HUDEP-2 (cell line): ENCODE measurements around the gene GNPDA1.

Experiments used
- DNase-seq, 76 experiments: peaks; one replicate each; lab custom pipeline; 2025; ENCODE audit not compliant: unreplicated experiment in 76 of 76; lab: John Stamatoyannopoulos, UW

Gene GNPDA1

DNA sequence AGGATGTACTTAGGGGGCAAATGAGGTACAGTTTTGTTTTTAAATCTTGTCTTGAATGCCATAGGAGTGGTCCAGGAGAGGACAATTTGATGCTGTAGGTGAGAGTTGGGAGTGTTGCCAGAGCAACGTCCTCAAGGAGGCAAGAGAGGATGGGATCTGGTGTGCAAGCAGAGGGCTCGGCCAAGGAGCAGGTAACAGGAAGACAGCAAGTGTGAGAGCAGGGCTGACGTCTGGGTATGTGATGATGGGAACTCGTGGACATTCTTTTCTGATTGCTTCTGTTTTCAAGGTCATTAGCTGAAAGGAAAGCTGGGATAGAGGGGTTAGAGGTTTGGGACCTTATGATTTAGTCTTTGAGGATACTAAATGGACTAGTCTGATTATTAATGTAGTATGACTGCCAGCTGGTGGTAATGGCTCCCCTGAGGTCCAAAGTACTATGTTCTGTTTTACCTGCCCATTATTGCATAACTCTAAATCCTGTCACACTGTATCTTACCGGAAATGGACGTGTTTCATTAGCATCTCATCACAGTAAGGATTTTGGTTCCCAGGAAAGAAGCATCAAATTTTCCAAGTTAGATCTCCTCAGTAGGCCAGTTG, 15.4 kb downstream of the GNPDA1 start:
- DNase-seq = no peak

DNA sequence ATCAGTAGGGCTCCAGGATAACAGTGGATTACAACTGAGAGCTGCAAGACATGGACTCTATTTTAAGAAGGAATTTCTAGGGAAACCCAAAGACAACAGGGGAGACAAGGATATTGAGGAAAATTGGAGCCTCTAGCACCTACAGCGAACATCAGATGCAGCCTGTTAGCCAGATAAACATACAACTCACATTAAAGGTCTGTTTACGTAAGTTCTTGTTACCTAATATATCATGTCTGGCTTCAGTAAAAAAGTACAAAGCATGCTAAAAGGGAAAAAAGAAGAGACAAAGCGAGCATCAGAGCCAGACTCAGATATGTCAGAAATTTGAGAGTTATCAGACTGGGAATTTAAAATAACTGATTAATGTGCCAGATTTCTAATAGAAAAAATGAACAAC, 17.2 kb downstream of the GNPDA1 start:
- DNase-seq = no peak

DNA sequence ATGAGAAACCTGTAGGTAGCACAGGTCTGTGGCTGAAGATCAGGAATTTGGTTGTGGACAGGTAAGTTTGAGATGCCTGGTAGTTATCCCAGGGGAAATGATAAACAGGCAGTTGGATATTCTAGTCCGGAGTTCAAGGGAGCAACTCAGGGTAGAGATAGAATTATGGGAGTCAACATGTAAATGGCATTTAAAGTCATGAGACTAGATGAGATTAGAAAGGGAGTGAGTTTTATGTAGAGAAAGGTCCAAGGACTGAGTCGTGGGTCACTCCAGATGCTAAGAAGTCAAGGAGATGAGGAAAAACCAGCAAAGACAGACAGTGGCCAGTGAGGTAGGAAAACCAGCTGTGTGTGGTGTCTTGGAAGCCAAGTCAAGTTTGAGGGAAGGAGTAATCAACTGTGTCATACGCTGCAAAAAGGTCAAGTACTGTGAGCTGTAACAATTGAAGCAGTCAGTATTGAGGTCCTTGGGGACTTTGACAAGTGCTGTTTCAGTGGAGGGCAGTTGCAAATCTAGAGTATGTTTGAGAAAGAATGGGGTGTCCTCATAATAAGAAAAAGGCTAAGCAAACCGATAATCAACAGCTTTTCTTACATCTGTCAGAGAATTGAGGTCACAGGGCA, 18.2 kb downstream of the GNPDA1 start:
- DNase-seq = no peak

DNA sequence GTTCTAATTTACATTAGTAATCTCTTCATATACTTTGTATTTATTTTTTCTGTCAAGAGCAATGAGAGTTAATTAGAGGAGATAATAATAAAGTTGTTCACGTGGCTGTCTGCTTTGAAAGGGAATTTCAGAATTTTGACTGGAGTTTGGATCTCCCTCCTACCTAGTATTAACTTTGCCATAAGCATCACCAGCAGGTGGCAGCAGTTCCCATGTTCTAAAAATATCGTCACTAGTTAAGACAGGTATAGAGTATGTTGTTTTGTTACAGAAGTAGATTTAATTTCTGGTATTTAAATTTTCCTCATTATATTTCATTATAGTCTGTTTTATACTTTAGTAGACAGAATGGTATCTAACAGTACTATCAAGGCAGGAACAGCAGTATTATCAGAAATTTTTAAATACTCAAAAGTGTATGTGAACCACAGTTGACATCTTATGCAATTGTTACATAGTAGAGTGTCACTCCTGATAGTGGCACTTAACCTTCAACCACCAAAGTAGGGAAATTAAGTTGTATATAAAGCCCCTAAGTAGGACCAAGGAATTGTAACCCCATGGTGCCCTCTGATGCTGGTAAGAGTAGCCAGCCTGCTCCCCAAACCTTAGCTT, 20.4 kb downstream of the GNPDA1 start:
- peak in 58 of 76 experiments; percentile 6 to 70 (median 38) for DNase-seq

DNA sequence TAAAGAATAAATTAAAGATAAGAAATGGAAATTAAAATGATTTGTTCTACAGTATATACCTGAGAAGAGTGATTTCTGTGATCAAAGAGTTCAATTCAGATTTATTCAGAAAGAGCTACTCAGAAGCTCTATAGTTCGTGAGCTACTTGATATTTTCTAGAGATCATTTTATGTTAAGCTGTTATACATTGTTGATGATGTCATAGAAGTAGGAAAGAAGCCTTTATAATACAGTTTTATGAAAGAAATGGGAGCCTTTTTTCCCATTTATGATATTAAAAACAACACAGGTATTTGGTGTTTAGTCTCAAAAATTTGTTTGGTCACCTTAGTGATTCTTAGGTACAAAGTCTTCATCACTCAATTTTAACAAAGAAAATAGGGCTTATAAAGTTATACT, 23.1 kb downstream of the GNPDA1 start:
- DNase-seq = no peak

DNA sequence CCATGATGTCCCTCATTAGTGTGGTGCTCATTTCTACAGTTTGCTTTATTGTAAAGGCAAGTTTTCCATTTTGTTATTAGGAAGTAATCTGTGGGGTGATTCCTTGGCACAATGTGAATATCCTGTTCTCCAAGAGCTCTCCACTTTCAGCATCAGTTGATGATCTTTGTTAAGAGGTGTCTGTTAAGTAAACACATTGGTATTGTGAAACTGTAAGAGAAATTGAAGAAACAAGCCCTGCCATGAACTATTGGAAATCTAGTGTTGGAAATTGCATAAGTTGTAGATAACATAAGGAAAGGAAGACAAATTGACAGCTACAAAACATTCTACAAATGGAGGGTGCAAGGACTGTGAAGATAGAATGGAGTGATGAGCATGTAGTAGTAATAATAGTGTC, 26.8 kb downstream of the GNPDA1 start:
- no peak for DNase-seq

DNA sequence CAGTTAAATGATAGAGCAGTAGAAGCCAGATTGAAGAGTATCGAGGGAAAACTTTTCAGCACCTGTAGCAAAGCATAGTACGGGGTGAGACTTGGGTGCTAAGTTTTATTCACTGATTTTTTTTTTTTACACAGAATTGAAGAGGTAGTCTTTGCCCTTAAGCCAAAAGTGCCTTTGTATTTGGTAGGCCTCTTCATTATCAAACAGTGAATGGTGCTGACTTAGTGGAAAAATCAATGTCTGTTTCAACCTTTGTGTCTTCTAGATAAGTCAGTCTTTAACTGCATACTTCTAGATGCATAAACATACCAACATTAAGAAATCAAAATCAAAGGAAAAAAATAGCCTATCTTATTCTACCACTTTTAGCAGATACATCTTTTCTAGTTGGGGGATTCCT, 30.2 kb downstream of the GNPDA1 start:
- no peak for DNase-seq

DNA sequence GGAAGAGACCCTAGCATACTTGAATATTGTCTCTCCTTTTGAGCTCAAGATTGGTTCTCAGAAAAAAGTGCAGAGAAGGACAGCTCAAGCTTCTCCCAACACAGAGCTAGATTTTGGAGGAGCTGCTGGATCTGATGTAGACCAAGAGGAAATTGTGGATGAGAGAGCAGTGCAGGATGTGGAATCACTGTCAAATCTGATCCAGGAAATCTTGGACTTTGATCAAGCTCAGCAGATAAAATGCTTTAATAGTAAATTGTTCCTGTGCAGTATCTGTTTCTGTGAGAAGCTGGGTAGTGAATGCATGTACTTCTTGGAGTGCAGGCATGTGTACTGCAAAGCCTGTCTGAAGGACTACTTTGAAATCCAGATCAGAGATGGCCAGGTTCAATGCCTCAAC, 34.4 kb downstream of the GNPDA1 start:
- DNase-seq = no peak

DNA sequence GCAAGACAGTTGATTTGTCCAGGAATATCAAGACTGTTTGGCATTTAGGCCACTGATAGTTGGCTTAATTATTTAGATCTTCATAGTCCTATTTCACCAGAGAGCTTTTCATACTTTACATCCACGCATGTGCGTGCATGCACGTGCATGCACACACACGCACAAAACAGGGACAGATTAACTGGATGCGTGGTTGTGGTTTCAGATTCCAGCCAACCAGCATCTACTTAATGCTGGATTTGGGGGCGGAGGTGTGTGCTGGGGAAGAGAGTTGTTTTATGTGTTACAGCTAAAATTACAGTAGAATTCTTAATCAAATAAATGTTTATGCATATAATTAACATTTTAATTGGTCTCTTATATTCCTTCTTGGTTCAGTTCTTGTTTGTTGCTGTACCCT, 36.7 kb downstream of the GNPDA1 start:
- no peak for DNase-seq

DNA sequence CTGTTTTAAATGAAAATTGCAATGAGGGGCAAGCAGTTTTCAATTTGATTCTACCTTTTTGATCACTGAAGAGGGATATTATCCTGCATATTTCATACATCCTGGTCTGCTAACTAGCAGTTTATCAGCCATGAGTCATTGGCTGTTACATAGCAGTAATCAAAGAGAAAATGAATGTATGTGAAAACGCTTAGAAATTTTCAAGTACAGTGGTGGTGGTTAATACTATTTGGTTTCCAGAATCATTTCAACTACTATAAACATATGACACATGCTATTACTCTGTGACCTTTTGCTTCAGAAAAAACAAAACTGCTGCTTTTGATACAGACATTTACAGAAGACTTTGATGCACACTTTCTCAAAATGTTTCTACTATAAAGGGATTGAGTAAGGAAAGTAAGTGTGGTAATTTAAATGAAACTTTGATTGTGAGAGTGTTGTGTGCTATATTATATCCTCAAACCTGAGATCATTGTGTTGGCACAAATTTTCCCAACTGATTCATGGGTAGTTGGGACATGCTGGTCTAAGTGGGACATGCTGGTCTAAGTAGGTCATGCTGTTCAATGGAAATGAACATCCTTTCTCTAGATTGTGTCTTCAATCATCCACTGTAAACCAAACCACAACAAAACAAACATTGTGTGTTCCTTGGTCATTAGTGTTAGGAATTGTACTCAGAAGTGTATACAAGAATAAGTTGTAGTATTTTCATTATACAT, 38.8 kb downstream of the GNPDA1 start:
- no peak for DNase-seq

DNA sequence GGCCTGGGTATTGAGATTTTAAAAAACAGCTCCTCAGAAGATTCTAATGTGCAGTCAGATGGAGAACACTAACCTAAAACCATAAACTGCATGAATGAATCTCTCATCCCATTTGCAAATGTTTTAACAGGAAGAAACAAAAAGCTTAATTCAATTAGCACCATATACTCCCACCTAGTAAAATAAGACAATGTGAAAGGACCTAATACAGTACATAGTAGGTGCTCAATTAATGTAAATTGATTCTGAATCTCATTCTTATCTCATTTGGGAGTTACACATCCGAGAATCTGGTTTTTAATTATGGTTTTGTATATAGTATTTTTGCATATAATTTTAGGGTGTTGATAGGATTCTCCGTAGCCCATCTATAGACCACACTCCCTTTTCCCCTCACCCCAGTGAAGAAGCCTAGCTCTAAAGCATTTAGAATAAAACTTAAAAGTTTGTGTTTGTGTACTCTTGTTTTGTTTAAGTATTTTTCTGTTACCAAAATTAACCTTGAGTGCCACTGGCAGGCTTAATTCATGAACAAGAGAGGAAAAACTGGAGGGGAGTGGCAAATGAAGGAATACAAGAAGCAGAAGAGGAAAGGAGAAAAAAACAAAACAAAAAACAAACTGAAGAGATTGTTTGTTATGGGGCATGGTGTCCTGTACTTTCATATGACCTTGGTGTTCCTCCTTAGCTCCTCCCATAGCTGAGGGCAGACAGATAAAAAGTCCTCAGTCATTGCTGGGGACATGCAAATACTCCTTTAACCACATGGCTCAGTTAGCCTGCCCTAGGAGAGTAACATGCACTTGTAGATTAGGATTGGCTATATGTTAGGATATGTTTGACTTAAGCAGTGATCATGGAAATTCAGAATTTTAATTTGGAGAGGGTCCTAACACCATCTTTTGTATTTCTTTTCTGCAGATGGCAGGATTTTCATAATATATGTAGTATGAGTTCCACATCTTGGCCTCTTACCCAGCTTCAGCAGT, 42.8 kb downstream of the GNPDA1 start:
- DNase-seq = peak in 69 of 76 experiments; percentile 10 to 89 (median 61)

DNA sequence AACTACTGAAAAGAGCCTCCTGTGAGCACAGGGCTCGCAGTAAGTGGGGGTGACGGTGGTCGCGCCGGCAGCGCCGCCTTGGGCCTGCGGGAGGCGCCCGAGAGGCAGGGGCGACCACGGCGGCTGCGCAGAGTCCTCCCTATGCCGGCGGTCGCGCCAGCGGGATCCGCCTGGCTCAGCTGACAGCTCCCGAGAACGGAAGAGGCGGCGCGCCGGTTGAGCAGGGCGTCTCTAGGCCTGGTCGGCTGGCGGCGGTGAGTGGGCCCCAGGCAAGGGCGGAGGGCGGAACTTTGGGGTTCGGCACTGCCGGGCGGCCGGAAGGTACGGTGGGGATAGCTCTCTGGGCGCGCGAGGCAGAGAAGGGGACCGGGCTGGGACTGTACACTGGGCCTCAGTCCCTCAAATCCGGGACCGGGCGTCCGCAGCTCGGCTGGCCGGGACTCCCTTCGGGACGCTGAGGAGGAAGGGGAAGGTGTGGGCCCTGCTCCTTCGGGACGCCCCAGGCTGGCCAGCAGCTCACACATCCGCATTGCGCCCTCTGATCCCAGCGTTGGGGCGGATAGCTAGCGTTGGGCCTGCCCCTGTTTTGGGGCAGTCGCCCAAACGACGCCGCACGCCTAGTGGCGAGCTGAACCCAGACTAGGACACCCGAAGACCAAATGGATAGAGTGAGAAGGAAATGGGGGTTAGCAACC, 43.8 kb downstream of the GNPDA1 start, which contains the start of gene RNF14:
Gene RNF14, plus strand, starts transcription at position 192 of the 695 bp plus-strand sequence. CDS start 4,484 bp downstream, outside the sequence.
- peak in 75 of 76 experiments; percentile 52 to 95 (median 89) for DNase-seq

DNA sequence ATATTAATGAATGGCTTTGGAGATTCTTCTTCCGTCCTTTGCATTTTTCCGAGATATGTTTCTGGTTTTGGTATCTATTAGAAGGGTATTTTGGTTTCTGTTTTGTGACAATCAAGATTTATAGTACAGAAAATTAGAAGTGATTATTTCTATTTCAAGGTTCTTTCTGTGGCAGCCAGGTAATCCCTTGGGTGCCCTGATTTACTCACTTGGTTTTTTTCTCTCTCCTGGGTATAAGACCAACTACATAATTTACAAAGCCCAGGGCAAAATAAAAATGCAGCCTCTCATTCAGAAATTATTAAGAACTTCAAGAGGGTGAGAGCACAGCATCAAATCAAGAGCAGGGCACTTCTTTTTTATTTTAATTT, 45.9 kb downstream of the GNPDA1 start:
- no peak for DNase-seq

DNA sequence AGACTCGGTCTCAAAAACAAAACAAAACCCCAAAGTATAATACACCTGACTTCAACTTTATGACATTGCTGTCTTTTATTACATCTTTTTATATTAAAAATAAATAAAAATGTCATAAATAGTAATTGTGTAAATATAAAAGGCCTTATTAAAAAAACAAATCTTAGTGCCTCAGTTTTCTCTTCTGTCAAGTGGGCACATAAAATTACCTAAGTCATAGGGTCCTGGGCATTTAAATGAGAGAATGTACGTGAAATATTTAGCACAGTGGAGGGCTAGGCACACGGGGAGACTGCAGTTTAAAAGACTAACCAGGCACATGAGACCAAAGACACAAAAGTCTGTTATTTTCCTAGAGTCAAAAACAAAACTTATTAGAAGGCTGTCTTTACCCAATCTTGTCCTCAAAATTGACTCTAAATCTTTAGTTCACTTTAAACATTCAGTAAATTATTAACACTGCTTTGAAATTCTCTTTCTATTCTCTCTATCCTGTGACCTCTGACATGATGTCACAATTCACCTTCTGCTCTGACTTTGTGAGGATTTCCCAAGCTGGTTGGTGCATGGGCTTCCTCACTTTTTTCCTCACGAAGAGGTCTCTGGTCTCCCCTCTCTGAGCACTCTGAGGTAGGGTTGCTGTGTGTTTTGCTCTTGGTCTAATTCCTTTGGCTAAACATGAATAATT, 46.4 kb downstream of the GNPDA1 start:
- no peak for DNase-seq

DNA sequence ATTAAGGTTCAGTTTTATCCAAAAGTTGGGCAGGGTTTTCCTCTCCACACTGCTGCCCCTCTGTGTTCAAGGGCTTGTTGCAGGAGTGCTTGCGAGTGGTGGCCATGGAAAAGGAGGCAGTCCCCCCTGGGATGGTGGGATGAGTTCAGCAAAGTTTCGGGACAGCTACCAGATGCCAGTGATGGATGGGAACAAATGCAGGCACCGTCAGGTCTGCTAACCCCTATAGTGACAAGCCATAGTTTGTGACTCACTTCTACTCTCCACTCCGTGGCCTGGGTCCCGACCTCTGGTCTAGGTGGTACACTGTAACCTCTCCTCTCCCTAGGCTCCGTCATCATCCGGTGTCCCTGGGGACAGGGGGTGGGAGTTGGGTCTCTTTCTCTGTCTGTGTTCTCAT, 47.8 kb downstream of the GNPDA1 start:
- DNase-seq = no peak

DNA sequence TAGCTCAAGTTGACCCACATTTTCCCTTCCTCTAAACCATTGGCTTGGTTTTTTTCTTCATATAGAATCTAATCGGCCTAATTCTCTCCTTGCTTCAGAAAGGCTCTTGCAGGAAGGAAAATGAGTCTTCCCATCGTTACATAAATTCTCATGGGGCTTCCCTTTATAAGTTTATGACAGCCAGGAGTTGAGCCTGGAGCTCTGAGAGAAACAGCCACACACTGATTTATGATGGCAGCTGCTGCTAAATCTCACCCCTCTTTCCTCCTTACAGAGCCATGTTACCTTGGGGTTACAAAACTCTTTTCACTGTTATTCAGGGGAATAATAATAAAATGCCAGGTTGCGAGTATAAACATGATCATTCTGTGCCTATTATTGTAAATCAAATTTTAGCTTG, 49.1 kb downstream of the GNPDA1 start:
- DNase-seq = no peak

DNA sequence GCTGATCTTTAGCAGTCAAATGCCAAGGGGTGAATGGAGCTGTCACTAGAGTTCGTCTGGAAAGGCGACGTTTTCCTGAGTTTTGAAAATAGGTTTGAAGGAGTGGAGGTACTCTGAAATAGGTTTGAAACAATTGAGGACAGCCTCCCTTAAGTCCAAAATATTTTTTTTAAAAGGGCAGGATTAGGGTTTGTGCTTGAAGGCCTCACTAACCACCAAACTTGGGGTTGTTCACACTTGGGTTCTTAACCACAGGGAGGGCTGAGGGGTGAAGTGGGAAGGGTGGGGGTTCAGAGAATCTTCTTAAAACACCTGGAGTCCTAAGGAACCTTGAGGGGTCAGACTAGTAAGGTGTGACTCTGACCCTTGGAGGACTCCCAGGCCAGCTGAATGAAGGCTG, 51.4 kb downstream of the GNPDA1 start:
- no peak for DNase-seq

DNA sequence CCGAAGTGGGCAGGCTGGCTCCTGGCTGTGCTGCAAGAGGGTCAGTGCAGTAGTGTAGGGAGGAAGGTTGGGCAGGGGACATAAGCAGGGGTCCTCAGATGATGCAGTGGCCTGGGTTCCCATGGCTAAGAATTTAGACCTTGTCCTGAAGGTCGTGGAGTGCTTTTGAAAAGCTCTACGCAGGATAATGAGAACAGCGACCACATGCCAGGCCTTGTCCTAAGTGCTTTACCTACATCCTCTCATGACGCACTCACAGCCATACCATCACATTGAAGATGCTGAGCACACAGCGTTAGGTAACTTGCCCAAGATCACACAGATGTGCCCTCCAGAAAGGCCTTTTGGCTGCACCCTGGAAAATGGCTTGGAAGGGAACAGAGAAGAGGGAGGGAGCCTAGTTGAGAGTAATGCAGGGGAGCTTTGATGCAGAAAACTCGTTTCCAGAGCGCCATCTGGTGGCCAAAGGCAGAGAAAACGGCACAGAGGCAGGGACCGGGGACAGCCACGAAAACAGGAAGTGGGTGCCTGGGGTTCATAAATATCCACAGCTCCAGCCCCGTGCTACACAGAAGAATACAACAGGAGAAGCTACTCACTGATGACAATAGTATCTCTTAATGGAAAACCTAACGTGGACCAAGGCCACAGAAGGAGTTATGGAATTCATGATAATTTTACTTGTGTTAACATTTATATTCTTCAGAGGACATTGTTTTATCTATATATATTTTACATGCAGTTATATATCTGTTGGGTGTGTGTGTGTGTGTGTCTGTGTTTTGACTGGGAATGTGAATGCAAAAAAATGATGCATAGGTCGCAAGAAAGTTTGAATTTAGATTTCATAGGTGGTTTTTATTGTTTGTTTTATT, 52.1 kb downstream of the GNPDA1 start:
- DNase-seq = peak in 75 of 76 experiments; percentile 10 to 90 (median 78)
